Measurements from ENCODE around the gene AKAP9.

DNA sequence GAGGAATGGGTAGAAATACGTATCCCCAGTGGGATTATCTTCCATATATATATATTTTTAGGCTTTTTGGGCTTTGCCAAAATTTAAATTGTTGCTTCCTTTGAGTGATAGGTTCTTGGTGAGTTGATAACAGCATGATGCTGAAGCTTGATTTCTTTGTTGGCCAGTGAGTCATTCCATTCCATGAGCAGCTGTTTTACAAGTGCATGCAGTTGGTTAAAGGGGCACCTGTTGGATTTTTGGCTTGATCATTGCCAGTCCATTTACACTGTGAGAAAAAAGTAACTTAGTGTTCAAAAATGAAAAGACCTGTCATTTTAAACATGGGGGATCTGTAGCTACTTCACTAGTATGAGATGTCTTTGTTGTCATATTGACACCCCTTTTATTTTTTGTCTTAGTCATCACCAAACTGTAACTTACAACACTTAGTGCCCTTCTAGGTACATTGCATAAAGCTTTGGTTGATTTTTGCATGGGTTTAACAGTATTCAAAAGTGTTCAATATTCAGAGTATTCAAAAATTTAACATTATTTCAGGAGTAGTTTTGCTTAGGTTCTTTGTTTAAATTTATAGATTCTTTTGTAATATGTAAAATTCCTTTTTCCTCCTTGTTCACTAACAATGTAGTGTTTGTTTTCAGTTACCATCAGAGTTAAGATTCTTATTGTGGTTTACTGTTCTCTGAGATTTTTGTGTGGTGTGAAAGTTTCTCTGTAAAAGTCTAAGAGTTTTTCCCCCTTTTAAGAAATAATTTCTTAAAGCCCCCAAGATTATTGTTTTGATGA is 8.8 kb downstream of the AKAP9 start:
- no peak for TF ChIP-seq POLR2A (IDR thresholded peaks at IDR 0.05)
- TF ChIP-seq, protein P1, sequence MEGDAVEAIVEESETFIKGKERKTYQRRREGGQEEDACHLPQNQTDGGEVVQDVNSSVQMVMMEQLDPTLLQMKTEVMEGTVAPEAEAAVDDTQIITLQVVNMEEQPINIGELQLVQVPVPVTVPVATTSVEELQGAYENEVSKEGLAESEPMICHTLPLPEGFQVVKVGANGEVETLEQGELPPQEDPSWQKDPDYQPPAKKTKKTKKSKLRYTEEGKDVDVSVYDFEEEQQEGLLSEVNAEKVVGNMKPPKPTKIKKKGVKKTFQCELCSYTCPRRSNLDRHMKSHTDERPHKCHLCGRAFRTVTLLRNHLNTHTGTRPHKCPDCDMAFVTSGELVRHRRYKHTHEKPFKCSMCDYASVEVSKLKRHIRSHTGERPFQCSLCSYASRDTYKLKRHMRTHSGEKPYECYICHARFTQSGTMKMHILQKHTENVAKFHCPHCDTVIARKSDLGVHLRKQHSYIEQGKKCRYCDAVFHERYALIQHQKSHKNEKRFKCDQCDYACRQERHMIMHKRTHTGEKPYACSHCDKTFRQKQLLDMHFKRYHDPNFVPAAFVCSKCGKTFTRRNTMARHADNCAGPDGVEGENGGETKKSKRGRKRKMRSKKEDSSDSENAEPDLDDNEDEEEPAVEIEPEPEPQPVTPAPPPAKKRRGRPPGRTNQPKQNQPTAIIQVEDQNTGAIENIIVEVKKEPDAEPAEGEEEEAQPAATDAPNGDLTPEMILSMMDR (IDR thresholded peaks at IDR 0.05): no peak
